ENCODE data around the gene ABHD18.
"Not testable (repeated sequence)": the region's sequence is repeated elsewhere in the genome, so short reads cannot be mapped to it uniquely, and the experiment has no call there.

Gene ABHD18

GRCh38 chr4:127993151-127993550, 27.9 kb downstream of the ABHD18 start:
- DNase-seq, result peak; percentile 27 to 58

- peak in 1 of 2 donors; percentile 31 for DNase-seq
Observed at GRCh38 chr4:127995776-127996175, 30.6 kb downstream of the ABHD18 start.

DNA sequence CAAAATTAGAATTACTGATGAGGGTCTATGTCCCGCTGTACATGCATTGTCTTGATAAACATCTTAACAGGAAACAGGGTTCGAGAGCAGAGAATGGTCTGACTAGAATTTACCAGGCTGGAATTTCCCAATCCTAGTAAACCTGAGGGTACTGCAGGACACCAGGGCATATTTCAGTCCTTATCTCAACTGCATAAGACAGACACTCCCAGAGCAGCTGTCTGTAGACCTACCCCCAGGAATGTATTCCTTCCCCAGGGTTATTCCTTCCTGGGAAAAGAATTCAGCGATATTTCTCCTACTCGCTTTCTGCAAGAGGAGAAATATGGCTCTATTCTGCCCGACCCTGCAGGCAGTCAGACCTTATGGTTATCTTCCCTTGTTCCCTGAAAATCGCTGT, 31.3 kb downstream of the ABHD18 start:
- not testable (repeated sequence) for DNase-seq

DNA sequence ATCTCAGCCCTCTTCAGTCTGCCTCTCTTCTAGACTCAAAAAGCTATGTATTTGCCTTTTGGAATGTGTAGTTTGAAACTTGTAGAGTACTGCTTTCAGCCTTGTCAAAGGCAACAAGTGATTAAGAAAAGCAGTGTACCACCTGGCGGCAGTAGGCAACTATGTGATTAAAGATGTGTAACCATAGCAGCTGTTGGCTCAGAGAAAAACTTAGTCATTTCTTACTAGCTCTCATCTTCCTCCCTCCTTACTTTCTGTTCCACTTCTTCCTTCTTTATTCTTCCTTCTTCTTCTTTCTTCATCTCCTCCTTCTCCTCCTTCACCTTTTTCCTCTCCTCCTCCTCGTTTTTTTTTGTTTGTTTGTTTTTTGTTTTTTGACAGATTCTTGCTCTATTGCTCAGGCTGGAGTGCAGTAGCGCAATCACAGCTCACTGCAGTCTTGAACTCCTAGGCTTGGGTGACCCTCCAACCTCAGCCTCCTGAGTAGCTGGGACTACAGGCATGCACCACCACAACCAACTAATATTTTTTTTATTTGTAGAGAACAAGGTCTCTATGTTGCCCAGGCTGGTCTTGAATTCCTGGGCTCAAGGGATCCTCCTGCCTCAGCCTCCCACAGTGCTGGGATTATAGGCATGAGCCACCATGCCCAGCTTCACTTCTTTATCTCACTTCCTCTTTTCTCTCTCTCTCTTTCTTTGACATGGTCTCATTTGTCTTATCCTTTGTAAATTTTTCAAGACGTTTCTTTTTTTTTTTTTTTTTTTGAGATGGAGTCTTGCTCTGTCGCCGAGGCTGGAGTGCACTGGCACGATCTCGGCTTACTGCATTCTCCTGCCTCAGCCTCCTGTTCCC, 32.6 kb downstream of the ABHD18 start:
- peak; percentile 9 to 41 for DNase-seq

DNA sequence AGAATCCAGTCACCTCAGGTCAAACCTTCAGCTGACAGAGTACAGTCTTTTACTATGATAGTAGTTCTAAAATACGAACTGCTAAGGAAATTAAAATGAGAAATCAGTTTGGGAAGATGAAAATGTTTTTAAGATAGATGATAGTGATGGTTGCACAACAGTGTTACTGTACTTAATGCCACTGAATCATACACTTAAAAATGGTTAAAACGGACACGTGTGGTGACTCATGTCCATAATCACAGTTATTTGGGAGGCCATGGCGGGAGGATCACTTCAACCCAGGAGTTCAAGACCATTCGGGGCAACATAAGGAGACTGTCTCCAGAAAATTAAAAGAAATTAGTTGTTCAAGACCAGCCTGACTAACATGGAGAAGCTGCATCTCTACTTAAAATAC, 41.4 kb downstream of the ABHD18 start:
- no peak for DNase-seq

DNA sequence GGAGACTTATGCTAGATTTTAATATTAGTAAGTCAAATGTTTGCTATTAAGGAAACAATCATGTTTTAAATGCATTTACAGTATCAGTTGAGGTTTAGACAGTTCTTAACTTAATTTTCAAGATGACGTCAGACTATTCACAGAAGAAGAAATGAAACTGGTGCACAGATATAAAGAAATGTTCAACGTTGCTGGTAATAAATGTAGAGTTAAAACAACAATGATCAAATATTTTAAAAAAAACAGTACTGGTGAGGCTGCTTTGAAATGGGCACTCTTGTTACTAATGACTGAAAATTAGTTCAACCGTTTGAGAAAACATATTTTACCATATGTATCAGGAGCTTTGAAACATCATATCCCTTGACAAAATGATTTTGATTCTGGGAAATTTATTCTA, 44.2 kb downstream of the ABHD18 start:
- DNase-seq, result no peak

DNA sequence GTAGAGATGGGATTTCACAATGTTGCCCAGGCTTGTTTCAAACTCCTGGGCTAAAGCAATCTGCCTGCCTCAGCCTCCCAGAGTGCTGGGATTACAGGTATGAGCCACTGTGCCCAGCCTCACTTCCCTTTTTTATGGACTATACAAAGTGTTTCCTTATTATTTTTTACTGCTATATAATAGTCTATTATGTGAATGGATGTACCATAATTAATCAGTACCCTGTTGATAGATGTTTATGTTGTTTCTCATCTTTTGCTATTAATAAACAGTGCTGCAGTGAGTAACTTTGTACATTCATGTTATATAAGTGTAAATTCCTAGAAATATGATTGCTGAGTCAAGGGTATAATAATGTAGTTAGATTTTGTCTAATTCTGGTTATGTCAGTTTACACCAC, 60.1 kb downstream of the ABHD18 start:
- no peak for DNase-seq

DNA sequence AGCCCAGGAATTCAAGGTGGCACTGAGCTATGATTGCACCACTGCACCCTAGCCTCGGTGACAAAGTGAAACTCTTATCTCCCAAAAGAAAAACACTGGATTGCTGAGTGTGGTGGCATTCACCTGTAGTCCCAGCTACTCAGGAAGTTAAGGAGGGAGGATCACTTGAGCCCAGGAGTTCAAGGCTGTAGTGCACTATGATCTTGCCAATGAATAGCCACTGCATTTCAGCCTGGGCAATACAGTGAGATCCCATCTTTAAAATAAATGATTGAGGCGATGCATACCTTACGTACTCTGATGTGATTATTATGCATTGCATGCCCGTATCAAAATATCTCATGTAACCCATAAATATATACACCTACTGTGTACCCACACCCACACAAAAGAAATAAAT, 64.7 kb downstream of the ABHD18 start:
- DNase-seq, result no peak

- DNase-seq, result no peak
Observed at GRCh38 chr4:128031756-128032384, 66.7 kb downstream of the ABHD18 start.

DNA sequence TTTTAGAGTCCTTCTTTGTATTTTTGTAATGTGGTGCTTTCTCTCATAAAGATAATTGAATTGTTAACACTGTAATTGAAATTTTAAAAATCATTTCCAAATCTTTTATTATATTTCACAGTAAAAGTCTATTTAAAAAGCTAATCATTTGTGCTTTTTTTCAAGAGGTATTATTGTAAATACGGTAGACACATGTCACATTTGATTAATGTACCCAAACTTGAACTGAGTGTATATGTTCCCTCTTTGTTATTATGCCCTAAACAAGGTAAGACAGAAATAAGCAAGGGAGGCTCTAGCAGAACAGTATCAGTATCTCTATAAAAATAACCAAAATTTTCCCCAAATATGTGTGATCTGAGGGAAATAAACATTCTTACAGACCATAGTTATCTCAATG, 74.4 kb downstream of the ABHD18 start:
- DNase-seq, result no peak

DNA sequence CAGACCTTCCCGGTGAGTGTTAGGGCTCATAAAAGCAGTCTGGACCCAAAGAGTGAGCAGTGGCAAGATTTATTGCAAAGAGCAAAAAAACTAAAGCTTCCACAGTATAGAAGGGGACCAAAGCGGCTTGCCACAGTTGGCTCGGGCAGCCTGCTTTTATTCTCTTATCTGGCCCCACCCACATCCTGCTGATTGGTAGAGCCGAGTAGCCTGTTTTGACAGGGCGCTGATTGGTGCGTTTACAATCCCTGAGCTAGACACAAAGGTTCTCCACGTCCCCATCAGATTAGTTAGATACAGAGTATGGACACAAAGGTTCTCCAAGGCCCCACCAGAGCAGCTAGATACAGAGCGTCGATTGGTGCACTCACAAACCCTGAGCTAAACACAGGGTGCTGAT, 81.8 kb downstream of the ABHD18 start:
- DNase-seq, result not testable (repeated sequence)

DNA sequence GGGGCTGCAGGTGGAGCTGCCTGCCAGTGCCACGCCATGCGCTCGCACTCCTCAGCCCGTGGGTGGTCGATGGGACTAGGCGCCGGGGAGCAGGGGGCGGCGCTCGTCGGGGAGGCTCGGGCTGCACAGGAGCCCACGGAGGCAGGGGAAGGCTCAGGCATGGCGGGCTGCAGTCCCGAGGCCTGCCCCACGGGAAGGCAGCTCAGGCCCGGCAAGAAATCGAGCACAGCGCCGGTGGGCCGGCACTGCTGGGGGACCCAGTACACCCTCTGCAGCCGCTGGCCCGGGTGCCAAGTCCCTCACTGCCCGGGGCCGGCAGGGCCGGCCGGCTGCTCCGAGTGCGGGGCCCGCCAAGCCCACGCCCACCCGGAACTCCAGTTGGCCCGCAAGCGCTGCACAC, 82.3 kb downstream of the ABHD18 start:
- DNase-seq, result not testable (repeated sequence)

DNA sequence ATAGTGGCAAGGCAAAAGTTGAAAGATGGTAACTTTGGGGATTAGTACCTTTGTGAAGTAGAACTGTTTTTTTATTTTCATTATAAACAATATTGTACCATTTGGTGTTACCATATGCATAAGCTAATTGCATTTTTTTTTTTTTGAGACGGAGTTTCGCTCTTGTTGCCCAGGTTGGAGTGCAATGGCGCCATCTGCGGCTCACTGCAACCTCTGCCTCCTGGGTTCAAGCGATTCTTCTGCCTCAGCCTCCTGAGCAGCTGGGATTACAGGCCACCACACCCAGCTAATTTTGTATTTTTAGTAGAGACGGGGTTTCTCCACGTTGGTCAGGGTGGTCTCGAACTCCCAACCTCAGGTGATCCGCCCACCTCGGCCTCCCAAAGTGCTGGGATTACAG, 86.0 kb downstream of the ABHD18 start:
- DNase-seq, result not testable (repeated sequence)

DNA sequence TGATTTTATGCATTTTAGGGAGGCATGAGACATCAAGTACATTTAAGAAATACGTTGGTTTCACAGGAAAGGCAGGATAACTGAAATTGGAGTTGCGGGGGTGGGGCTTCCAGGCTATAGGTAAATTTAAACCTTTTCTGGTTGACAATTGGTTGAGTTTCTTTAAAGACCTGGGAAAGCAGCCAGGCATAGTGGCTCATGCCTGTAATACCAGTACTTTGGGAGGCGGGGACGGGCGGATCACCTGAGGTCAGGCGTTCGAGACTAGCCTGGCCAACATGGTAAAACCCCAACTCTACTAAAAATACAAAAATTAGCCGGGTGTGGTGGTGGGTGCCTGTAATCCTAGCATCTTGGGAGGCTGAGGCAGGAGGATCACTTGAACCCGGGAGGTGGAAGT, 89.7 kb downstream of the ABHD18 start:
- not testable (repeated sequence) for DNase-seq

DNA sequence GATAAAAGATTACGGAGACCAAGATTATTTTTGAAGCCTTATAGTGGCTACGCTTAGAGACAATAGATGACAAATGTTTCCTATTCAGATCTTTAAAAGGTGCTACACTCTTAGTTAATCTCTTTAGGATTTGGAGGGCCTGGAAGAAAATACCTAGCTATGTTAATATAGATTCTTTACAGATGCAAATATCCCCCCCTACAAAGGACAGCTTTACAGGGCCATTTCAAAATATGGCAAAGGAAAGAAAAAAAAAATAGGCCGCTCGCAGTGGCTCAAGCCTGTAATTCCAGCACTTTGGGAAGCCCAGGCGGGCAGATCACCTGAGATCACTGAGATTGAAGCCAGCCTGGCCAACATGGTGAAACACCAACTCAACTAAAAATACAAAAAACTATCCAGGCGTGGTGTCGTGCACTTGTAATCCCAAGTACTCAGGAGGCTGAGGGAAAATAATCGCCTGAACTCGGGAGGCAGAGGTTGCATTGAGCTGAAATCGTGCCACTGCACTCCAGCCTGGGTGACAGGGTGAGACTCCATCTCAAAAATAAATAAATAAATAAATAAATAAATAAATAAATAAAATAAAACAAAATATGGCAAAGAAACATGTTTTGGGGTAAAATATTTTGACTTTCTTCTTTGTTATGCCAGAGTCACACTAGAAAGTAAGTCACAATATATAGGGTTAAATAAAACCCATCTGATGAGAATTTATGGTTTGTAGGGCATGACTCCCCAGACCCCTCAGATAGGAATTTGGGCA, 90.4 kb downstream of the ABHD18 start:
- not testable (repeated sequence) for DNase-seq

- no peak for DNase-seq
Observed at GRCh38 chr4:128056396-128056795, 91.2 kb downstream of the ABHD18 start.

DNA sequence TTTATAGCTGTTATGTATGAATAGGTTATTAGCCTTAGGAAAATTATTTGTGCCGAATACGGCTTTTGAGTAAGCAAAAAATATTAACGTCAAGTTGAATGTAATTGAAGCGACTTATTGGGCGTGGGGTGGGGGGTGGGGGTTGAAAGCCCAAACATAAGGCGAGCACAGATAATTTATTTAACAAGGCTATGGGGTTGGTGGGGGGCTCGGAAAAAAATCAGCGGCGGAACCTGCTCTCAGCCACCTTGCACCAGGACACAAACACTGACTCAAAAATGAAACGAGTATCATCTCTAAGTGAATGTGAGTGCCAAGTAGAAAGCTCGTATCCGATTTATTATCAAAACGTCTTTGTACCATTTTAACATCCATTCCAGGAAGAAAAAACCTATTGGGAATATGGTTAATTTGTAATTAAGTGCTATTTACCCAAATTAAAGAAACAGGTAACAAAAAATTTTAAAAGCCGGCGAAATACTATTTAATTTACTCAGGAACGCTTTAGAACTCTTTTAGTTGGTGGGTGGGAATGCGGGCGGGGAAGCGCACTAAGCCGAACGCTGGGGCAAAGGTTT, 95.0 kb downstream of the ABHD18 start:
- no peak for DNase-seq

- peak; percentile 97 for DNase-seq
Observed at GRCh38 chr4:128060699-128061565, 95.7 kb downstream of the ABHD18 start, which contains the start of gene LARP1B. Gene LARP1B, plus strand, starts transcription at chr4:128061312. Its CDS starts 13,640 bp downstream, at chr4:128074952.

DNA sequence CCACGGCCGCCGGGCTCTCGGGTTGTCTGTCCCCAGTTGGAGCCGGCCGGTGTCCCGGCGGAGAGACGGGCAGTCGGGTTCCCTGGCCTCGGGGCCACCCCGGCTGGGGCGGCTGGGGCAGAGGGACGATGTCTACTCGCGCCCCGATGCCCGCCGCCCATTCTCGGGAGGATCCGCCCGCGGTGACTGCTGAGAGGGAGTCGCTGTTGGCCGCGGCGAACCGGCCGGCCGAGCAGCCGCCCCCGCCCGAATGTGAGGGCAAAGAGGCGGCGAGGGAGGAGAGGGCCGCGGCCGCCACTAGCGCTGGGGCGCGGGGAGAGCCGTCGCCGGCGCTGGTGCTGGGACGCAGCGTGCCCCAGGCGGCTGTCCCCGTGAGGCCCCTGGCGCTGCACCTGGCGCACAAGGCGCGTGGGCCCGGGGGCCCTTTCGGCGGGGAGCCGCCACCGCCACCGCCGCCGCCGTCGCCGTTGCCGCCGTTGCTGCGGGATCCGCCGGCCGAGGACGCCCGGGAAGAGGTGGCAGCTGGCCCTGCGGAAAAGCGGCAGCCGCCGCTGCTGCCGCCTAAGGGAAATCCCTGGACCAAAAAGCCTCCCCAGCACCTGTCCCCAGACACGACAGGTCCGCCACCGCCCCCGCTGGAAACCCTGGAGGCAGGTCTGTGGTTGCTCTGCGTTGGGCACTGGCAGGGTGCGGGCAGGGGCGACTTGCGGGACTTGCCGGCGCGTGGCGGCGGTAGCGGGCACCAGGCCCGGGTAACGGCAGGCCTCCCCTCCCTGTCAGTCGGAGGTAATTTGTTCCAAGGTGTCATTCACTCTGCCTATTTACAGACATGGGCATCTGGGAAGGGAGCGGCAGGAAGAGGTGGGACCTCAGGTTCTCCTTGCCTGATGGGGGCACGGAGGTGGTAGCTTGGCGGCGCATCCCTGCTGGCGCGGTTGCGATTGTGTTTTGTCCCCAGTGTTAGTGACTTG, 96.6 kb downstream of the ABHD18 start:
- peak; percentile 36 to 57 for DNase-seq

- DNase-seq, result not testable (repeated sequence)
Observed at GRCh38 chr4:128066453-128066820, 101.2 kb downstream of the ABHD18 start.

- peak; percentile 5 to 13 for DNase-seq
Observed at GRCh38 chr4:128068918-128069317, 103.7 kb downstream of the ABHD18 start.

Measured in inflammatory macrophage (primary cell).